Neural progenitor cell (in vitro differentiated cells): ENCODE measurements around the gene TGIF2.
"Not testable (repeated sequence)": the region's sequence is repeated elsewhere in the genome, so short reads cannot be mapped to it uniquely, and the experiment has no call there.

Experiments used
- CTCF ChIP-seq: fragments of 200-600 bp; sonication (generic); IDR thresholded peaks from 2 replicates; pipeline ENCODE4 v1.5.1; 2017; ENCODE audit warnings: antibody characterized with exemption, mild to moderate bottlenecking
- EZH2 ChIP-seq: fragments of 200-600 bp; sonication (generic); IDR thresholded peaks from 2 replicates; pipeline ENCODE4 v1.6.1; 2017; ENCODE audit warnings: antibody characterized with exemption, mild to moderate bottlenecking, moderate library complexity

- TF ChIP-seq CTCF, EZH2: not testable (repeated sequence)
These were observed 8.7 kb upstream of the TGIF2 start for GRCh38 chr20:36564726-36565121.
